A549 treated with Hydrocortisone at 1 μM for 4 hours (cell line): ENCODE results near the gene SPINK13. TPM values are rescaled to one million over a fixed set of nuclear protein-coding genes. Genes with fewer than 3 reads are reported as not detected.

Experiments
- total RNA-seq: library from RNA; stranded (reverse); fragments of 200-300 nt; extraction: Qiagen RNA extraction; gene quantifications from 5 replicates; pipeline ENCODE4 v1.2.3, GENCODE V29; 2022

SPINK13 gene
- total RNA-seq = 0.18 to 0.30 TPM in 2 of 5 replicates, not detected in the others

GRCh38 chr5:148268566-148268965, at the start of gene SPINK13:
Gene SPINK13, plus strand, starts transcription at chr5:148268794. Its CDS starts 1,279 bp downstream, at chr5:148270073.

GRCh38 chr5:148238418-148238794, 30.2 kb upstream of the SPINK13 start, which contains the start of gene MARCOL:
Gene MARCOL, plus strand, starts transcription at chr5:148238525. Its CDS starts 73 bp downstream, at chr5:148238598.

GRCh38 chr5:148312153-148312552, 43.6 kb downstream of the SPINK13 start, which contains the start of gene SPINK7:
Gene SPINK7, plus strand, starts transcription at chr5:148312423. Its CDS starts 61 bp downstream, at chr5:148312484.

GRCh38 chr5:148335259-148335658, 66.7 kb downstream of the SPINK13 start, which contains the start of gene SPINK9:
Gene SPINK9, plus strand, starts transcription at chr5:148335559. Its CDS starts 55 bp downstream, at chr5:148335614.

Other genes with a start within 250 kb of the SPINK13 start
- not detected in 5 replicates for gene SPINK5, start 204.8 kb upstream of the SPINK13 start, total RNA-seq
- gene SPINK14, start 100.2 kb upstream of the SPINK13 start, total RNA-seq = not detected in 5 replicates
- 0.37 to 0.73 TPM (median 0.45 TPM) in 5 replicates for gene SPINK6, start 65.8 kb upstream of the SPINK13 start, total RNA-seq
- not detected in 5 replicates for gene MARCOL, start 30.3 kb upstream of the SPINK13 start, total RNA-seq
- gene SPINK7, start 43.6 kb downstream of the SPINK13 start, total RNA-seq = not detected in 5 replicates
- gene SPINK9, start 66.8 kb downstream of the SPINK13 start, total RNA-seq = not detected in 5 replicates
- 13.7 to 26.6 TPM (median 18.5 TPM) in 5 replicates for gene FBXO38, start 115.2 kb downstream of the SPINK13 start, total RNA-seq